Activated B cell treated with CpG ODN at 0.5 μM for 24 hours (primary cell): ENCODE measurements around the gene LMO7. TPM values are rescaled to one million over a fixed set of nuclear protein-coding genes. Genes with fewer than 3 reads are reported as not detected.

Experiments used
- ATAC-seq: fragments of 200-7000 bp; cut with Tn5 transposase; one replicate; pipeline ENCODE4 v1.10.0; 2021; ENCODE audit warnings: low read depth, mild to moderate bottlenecking, moderate library complexity
- CTCF ChIA-PET: fragments of 350-600 bp; sonication (Branson Sonifier 250); formaldehyde crosslinking; loops from one replicate; lab custom pipeline; 2021; ENCODE audit warnings: antibody characterized with exemption; lab: Charles Lee
- POLR2A ChIA-PET: fragments of 350-600 bp; sonication (Branson Sonifier 250); formaldehyde crosslinking; loops from one replicate; lab custom pipeline; 2021; ENCODE audit warnings: antibody characterized with exemption; lab: Charles Lee
- DNase-seq: peaks from one replicate; pipeline ENCODE4 v3.0.0; 2022
- H3K27ac Mint-ChIP-seq: one replicate; pipeline ENCODE4 v1.8.0; 2020; ENCODE audit warnings: mixed read lengths
- H3K27me3 Mint-ChIP-seq: one replicate; pipeline ENCODE4 v1.8.0; 2021; ENCODE audit warnings: mixed read lengths
- H3K36me3 Mint-ChIP-seq: one replicate; pipeline ENCODE4 v1.8.0; 2021; ENCODE audit warnings: low read depth, mixed read lengths
- H3K4me1 Mint-ChIP-seq: one replicate; pipeline ENCODE4 v1.8.0; 2021; ENCODE audit warnings: mixed read lengths
- H3K4me3 Mint-ChIP-seq: one replicate; pipeline ENCODE4 v1.8.0; 2020; ENCODE audit warnings: mild to moderate bottlenecking, mixed read lengths
- H3K9me3 Mint-ChIP-seq: one replicate; pipeline ENCODE4 v1.8.0; 2020; ENCODE audit warnings: mixed read lengths
- intact Hi-C: fragments of 100-400 bp; cut with micrococcal nuclease; formaldehyde crosslinking; loops from one replicate; pipeline ENCODE4 v1.15.1; 2024
- total RNA-seq: library from RNA; stranded (reverse); gene quantifications from 2 replicates; pipeline ENCODE4 v1.2.3, GENCODE V29; 2022
- TF ChIP-seq, protein P1 (sequence below): fragments of 200-600 bp; IDR thresholded peaks from one replicate; pipeline ENCODE4 v1.8.0; 2022; ENCODE audit warnings: antibody characterized with exemption, mild to moderate bottlenecking

The LMO7 gene
- total RNA-seq, 1 donor from 2014 or later, result 19.5 TPM

DNA sequence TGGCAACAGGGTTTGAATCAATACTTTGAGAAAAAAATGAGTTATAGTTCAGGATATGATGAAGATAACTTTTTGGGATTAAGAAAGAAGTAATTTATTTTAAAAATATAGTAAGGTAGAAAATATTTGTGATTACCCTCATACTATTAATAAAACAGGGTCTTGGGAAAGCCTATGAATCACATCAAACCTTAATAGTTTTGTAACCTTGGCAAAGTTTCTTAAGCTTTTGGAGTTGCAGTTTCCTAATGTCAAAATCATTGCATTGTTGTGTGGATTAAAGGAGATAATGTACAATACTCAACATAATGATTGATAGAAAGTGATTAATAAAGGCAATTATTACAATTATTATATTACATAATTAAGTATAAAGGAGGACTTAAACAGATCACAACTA lies 149.0 kb downstream of the LMO7 start:
- Mint-ChIP-seq H3K4me1 (no peaks in the 10 kb centered on the region), H3K4me3 (no peak overlapping the region), H3K27ac (no peak overlapping the region), H3K36me3 (peaks cover 5% of the 10 kb centered on the region), H3K9me3 (peaks cover 4% of the 10 kb centered on the region), H3K27me3 (no peaks in the 10 kb centered on the region)
- DNase-seq (no peak), ATAC-seq (no peak)
- ChIA-PET POLR2A (no interaction called here), CTCF (no interaction called here)
- intact Hi-C loops, result no loop called here
- TF ChIP-seq, protein P1, sequence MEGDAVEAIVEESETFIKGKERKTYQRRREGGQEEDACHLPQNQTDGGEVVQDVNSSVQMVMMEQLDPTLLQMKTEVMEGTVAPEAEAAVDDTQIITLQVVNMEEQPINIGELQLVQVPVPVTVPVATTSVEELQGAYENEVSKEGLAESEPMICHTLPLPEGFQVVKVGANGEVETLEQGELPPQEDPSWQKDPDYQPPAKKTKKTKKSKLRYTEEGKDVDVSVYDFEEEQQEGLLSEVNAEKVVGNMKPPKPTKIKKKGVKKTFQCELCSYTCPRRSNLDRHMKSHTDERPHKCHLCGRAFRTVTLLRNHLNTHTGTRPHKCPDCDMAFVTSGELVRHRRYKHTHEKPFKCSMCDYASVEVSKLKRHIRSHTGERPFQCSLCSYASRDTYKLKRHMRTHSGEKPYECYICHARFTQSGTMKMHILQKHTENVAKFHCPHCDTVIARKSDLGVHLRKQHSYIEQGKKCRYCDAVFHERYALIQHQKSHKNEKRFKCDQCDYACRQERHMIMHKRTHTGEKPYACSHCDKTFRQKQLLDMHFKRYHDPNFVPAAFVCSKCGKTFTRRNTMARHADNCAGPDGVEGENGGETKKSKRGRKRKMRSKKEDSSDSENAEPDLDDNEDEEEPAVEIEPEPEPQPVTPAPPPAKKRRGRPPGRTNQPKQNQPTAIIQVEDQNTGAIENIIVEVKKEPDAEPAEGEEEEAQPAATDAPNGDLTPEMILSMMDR, result no peak

DNA sequence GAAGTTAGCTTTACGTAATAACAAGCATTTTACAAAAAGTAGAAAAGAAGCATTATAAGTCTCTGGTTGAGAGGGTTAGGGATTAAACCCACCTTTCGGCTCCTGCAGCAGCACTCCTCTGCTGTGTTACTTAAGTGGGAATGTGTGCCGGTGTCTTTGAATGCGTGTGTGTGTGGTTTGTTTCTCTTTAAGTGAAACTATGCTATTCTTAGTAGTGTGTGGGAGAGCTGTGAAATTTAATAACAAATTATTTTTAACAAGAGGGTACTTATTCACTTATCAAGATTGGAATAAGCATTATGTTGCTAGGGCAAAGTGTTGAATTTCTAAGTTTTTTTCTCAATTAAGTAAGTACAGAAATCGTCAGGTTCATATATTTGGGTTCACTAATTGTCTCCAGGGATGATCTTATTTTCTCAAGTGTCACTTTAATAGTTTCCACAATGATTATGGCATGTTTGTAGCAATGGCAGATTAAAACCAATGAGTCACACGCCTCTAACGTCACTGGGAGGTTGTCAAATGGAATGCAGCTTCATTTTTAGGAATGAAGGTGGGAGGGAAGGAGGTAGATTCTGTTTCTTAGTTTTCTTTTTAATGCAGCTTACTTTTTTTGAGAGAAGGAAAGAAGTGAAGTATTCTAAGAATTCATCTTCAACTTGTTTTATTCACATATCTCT lies 151.3 kb downstream of the LMO7 start:
- ChIA-PET CTCF (no interaction called here), POLR2A (no interaction called here)
- no peaks in the 10 kb centered on the region for H3K4me1 Mint-ChIP-seq
- no peak for DNase-seq
- ATAC-seq, result no peak
- H3K27ac Mint-ChIP-seq, result no peak overlapping the region
- no peak overlapping the region for H3K4me3 Mint-ChIP-seq
- H3K27me3 Mint-ChIP-seq, result no peaks in the 10 kb centered on the region
- intact Hi-C loops, result no loop called here
- H3K9me3 Mint-ChIP-seq, result no peaks in the 10 kb centered on the region
- peaks cover 2% of the 10 kb centered on the region for H3K36me3 Mint-ChIP-seq
- TF ChIP-seq, protein P1, result no peak

DNA sequence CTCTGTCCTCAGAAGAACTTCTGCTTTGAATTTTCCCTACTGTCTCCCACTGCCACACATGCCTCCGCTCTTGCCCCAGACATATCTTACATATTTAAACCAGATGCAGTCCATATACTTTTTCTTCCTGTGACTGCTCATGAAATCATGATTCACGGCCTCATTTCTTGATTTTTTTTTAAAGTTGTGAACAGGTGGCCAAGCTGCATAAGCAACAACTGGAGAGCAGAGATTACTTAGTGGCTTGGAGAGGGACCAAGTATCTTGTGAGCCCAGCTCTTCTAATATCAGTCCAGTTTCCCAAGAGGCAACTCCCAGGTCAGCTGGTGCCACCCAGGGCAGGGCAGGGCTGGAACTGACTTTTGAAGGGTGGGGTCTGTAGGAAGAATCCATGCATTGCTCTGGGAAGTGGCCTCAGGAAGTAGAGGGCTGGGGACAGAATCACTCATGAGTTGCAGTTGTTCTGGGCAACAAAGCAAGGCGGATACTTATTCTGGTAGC lies 152.4 kb downstream of the LMO7 start:
- Mint-ChIP-seq H3K36me3 (no peaks in the 10 kb centered on the region), H3K4me3 (no peak overlapping the region), H3K9me3 (no peaks in the 10 kb centered on the region), H3K27ac (no peak overlapping the region), H3K4me1 (no peaks in the 10 kb centered on the region), H3K27me3 (no peaks in the 10 kb centered on the region)
- ChIA-PET CTCF (no interaction called here), POLR2A (no interaction called here)
- TF ChIP-seq, protein P1, result no peak
- no peak for ATAC-seq
- no peak for DNase-seq
- intact Hi-C loops, result no loop called here

DNA sequence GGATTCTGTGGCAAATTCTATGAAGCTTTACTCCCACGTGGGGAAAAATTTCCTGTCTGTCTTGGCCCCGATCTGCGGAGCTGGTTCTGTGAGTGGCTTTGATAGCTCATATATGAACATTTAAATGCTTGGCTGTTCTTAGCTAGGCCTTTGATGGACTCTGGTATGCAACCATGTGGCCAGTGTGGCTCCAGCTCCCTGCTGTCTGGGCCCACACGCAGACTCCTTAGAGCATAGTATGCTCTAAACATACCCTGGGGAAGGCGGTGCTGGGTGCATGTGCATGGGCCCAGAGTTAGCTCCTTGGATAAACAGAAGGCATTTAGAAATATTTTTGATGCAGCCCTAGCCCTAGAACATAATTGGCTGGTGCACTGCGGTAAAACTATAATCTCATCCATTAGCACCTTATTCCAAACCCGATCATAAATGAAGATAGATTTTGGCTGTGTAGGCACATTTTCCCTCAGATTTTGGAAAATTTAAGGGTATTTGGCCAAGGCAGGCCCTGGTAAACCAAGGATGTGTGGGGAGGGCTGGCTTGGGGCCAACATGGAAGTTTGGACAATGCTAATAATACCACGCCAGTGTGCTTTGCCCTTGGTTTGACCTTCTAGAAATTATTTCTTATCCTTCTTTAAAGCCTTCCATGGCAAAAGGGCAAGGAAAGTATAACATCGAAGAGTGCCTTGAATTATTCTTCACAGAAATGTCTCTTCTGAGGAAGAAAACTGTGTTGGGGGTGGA lies 153.5 kb downstream of the LMO7 start:
- H3K27ac Mint-ChIP-seq, result no peak overlapping the region
- peaks cover 5% of the 10 kb centered on the region for H3K9me3 Mint-ChIP-seq
- ATAC-seq (no peak), DNase-seq (no peak)
- no peak overlapping the region for H3K4me3 Mint-ChIP-seq
- intact Hi-C loops, result no loop called here
- H3K27me3 Mint-ChIP-seq, result no peaks in the 10 kb centered on the region
- ChIA-PET POLR2A (no interaction called here), CTCF (no interaction called here)
- no peaks in the 10 kb centered on the region for H3K36me3 Mint-ChIP-seq
- TF ChIP-seq, protein P1, result no peak
- H3K4me1 Mint-ChIP-seq, result no peaks in the 10 kb centered on the region

DNA sequence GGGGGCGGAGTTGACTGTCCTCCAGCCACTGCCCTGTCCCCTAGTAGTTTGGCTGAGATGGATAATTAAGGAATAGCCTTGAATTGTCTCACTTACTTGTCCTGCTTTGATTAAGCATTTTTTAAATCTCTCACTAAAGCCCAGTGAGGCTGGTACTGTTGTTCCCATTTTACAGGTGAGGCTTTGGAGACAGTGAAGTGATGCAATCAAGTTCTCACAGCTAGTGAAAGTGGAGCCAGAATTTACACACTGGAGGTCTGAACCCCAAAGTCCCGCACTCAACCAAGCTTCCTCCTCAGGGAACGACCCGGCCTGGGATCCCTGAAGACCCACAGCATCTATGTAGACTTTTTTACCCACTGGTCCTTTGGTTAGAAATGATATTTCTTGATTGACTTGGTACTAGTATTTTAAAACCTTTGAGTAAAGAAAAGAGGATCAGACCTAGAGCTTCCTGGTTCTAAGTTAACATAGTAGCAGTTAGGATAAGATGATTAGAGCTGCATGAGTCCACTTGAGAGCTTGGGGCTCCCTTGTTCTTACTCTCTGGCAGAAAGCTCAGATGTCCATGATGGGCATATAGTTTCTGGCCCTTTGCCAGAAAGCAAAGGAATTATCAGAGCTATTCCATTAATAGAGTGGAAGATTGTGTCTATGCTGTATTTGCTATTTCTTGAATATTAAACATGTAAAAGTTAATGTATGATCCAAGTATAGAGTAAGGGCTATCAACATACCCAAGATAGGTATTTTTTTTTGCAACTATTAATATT lies 154.3 kb downstream of the LMO7 start:
- Mint-ChIP-seq H3K27ac (no peak overlapping the region), H3K9me3 (peaks cover 5% of the 10 kb centered on the region), H3K4me1 (no peaks in the 10 kb centered on the region), H3K27me3 (no peaks in the 10 kb centered on the region), H3K36me3 (no peaks in the 10 kb centered on the region), H3K4me3 (no peak overlapping the region)
- TF ChIP-seq, protein P1, result no peak
- POLR2A ChIA-PET, result no interaction called here
- intact Hi-C loops, result no loop called here
- ATAC-seq (no peak), DNase-seq (no peak)
- CTCF ChIA-PET, result no interaction called here
